Heart left ventricle (tissue), 16 donors: ENCODE measurements around the gene ENPP3. TPM values are rescaled to one million over a fixed set of nuclear protein-coding genes. Genes with fewer than 3 reads are reported as not detected.

ENCODE experiments used
- ATAC-seq, 4 donors: fragments of 200-7000 bp; cut with Tn5 transposase; one replicate each; pipeline ENCODE4 v1.9.1; 2020 to 2022; ENCODE audit warnings: moderate library complexity in 4 of 4, mild to moderate bottlenecking in 3 of 4, moderate number of reproducible peaks in 1 of 4
- DNase-seq, 5 donors: peaks; one replicate each; pipeline ENCODE4 v3.0.0-alpha.2; 2020
- H3K27ac ChIP-seq, 12 donors: fragments of 200-600 bp; sonication (generic) in 4 of 12; one replicate each; pipeline versions ENCODE4 v1.5.0 to v1.8.0; 2016 to 2022; ENCODE audit warnings: mild to moderate bottlenecking in 2 of 12
- H3K27me3 ChIP-seq, 9 donors: fragments of 200-600 bp; sonication (generic) in 2 of 9; one replicate each; pipeline versions ENCODE4 v1.5.1 to v1.8.0; 2016 to 2022; ENCODE audit warnings: mild to moderate bottlenecking in 3 of 9
- H3K36me3 ChIP-seq, 9 donors: fragments of 200-600 bp; sonication (generic) in 2 of 9; one replicate each; pipeline versions ENCODE4 v1.5.0 to v1.8.0; 2018 to 2022; ENCODE audit warnings: mild to moderate bottlenecking in 2 of 9
- H3K4me1 ChIP-seq, 12 donors: fragments of 200-600 bp; sonication (generic) in 4 of 12; one replicate each; pipeline versions ENCODE4 v1.5.0 to v1.8.0; 2016 to 2022; ENCODE audit warnings: mild to moderate bottlenecking in 3 of 12
- H3K4me3 ChIP-seq, 12 donors: fragments of 200-600 bp; sonication (generic) in 4 of 12; one replicate each; pipeline versions ENCODE4 v1.5.0 to v1.8.0; 2017 to 2022; ENCODE audit warnings: mild to moderate bottlenecking in 9 of 12, moderate library complexity in 4 of 12
- H3K9me3 ChIP-seq, 12 donors: fragments of 200-600 bp; sonication (generic) in 4 of 12; one replicate each; pipeline versions ENCODE4 v1.5.0 to v1.8.0; 2016 to 2022; ENCODE audit warnings: mild to moderate bottlenecking in 1 of 12
- POLR2A ChIP-seq, 2 donors: fragments of 450-650 bp; IDR thresholded peaks; one replicate each; pipeline ENCODE4 v1.6.1; 2017; ENCODE audit warnings: antibody characterized with exemption in 2 of 2, mild to moderate bottlenecking in 2 of 2, moderate library complexity in 2 of 2
- WGBS, 4 donors: extraction: QIAGEN DNeasy Blood & Tissue Kit in 2 of 4; methylation state at CpG; one replicate each; pipeline versions ENCODE4 v1.1.5 to v1.1.7; 2013 to 2018; 5-methylcytosine and 5-hydroxymethylcytosine counted together
- intact Hi-C, 10 donors: fragments of 100-400 bp; cut with DNase I; formaldehyde crosslinking; loops; one replicate each; pipeline versions ENCODE4 v1.11.1 to v1.14.2; 2022
- polyA plus RNA-seq, 2 donors: library from polyadenylated mRNA; stranded (reverse); fragments of 200-250 nt; gene quantifications; one replicate each; pipeline ENCODE4 v1.2.3, GENCODE V29; 2013
- total RNA-seq, 9 donors: library from RNA; depleted of rRNA in 2 of 9; stranded (reverse); fragments of >200 nt in 2 of 9; fragmentation: NEBNext Ultra II Directional in 3 of 9; extraction: Animal tissue kit (Norgen Biotek cat#: 25700) in 3 of 9; gene quantifications; one replicate each; pipeline versions ENCODE4 v1.1.0 to v1.2.4, GENCODE V29; 2016 to 2023
- TF ChIP-seq, protein P1 (sequence below), 12 donors: fragments of 200-600 bp; sonication (generic) in 4 of 12; IDR thresholded peaks; one replicate each; pipeline versions ENCODE4 v1.5.0 to v1.8.0; 2018 to 2022; ENCODE audit warnings: antibody characterized with exemption in 12 of 12, mild to moderate bottlenecking in 5 of 12
- donor health status: ischemic (EF 13 %, LVEDD 7.1; RV severe dilation, severe dysfunction).
- donor health status: healthy with polysubstance abuse.
- donor health status: DM: no; HTN: yes; CAD: no.
- donor health status: DM: no; HTN: no; CAD: no.
- donor health status: ischemic (EF 25% LVEDD 6.9; RV normal size, moderate dysfunction).
- donor health status: ischemic (EF 25% LVEDD 5.7; RV mildly dilated, moderate dysfunction).
- donor health status: healthy.
- donor health status: DM: yes; HTN: yes; CAD: no.
- donor health status: ischemic (EF 35%, LVEDD 5.7; RV mildly dilated, moderate dysfunction).
- donor health status: nonischemic (EF 11% LVEDD 7.7; RV severe dilation, severe dysfunction).
- donor health status: DM: yes; HTN: yes; CAD: no.
- donor health status: PGD.
- donor health status: ischemic (EF 29% LVEDD 5.4; RV normal size, mild dysfunction).
- donor health status: nonischemic (EF 23%, LVEDD 6.1; RV moderate dilation, normal function).

Gene ENPP3
- total and polyA plus RNA-seq, 11 donors = 0.07 to 0.72 (median 0.42) TPM; not detected in 2

DNA sequence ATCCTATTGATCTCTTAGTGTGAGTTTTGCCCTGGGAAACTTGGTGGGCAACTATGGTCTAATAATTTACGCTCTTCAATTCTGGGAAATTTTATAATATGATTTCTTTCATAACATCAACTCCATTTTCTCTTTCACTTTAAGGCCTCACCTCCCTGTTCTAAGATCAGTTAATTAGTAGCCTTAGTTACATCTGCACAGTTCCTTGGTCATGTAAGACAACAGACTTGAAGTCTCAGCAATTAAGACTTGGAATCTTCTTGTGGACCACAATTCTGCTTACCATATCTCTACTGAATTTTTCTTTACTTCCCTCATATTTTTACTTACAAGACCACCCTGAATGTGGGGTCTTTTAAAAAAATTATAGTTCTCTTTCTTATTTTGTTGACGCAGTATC lies 8.7 kb downstream of the ENPP3 start:
- ATAC-seq (no peak), DNase-seq (no peak)
- TF ChIP-seq POLR2A (IDR thresholded peaks at IDR 0.05) = no peak
- TF ChIP-seq, protein P1, sequence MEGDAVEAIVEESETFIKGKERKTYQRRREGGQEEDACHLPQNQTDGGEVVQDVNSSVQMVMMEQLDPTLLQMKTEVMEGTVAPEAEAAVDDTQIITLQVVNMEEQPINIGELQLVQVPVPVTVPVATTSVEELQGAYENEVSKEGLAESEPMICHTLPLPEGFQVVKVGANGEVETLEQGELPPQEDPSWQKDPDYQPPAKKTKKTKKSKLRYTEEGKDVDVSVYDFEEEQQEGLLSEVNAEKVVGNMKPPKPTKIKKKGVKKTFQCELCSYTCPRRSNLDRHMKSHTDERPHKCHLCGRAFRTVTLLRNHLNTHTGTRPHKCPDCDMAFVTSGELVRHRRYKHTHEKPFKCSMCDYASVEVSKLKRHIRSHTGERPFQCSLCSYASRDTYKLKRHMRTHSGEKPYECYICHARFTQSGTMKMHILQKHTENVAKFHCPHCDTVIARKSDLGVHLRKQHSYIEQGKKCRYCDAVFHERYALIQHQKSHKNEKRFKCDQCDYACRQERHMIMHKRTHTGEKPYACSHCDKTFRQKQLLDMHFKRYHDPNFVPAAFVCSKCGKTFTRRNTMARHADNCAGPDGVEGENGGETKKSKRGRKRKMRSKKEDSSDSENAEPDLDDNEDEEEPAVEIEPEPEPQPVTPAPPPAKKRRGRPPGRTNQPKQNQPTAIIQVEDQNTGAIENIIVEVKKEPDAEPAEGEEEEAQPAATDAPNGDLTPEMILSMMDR (IDR thresholded peaks at IDR 0.05) = no peak
- Histone ChIP-seq H3K4me3 (no peak overlapping the region), H3K27ac (no peak overlapping the region), H3K9me3 (no peaks in the 10 kb centered on the region), H3K4me1 (no peaks in the 10 kb centered on the region), H3K27me3 (no peaks in the 10 kb centered on the region), H3K36me3 (no peaks in the 10 kb centered on the region)
- 77 to 86% (median 84%) methylated on average over 2 of the region's 2 CpGs for WGBS, 4 donors
- intact Hi-C loops = no loop called here

DNA sequence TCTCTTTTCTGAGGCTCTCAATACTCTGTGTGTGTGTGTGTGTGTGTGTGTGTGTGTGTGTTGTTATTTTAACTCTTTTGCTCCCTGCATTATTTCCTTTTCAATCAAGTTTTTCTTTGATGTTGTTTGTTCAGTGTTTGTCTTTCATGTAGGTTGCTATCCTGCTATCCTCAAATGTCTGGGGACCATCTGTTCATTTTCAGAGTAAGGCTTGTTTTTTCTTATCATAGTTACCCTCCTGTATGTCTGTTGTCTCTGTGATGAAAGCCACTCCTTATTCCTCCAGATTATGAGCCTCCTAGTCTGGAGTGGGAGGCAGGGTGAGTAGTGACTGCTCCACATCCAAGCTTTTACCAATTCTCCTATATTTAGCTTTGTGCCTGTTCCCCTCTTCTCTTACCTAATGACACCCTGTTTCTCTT lies 9.2 kb downstream of the ENPP3 start:
- no peak for DNase-seq
- no peaks in the 10 kb centered on the region for H3K4me1 ChIP-seq

DNA sequence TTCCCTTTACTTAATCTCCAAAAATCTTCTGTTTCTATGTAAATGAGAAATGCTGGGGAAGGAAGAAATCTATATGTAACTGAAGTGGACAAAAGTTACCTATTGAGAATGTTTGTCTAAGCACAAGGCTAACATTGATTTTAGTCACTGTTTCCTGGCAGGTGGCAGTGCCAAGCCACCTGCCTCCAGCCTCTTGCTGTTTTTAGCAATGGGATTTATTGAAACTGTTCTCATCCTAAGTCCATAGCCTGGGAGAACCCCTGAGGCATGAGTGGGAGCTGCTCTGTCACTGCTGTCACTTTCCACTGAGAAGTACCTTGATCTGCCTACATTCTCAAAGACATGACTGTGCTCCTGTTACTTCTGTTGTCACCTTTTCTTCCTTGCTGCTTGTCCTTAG lies 14.7 kb downstream of the ENPP3 start:
- Histone ChIP-seq H3K4me3 (no peak overlapping the region), H3K4me1 (no peaks in the 10 kb centered on the region), H3K27ac (no peak overlapping the region), H3K36me3 (no peaks in the 10 kb centered on the region), H3K9me3 (no peaks in the 10 kb centered on the region), H3K27me3 (no peaks in the 10 kb centered on the region)
- ATAC-seq (no peak), DNase-seq (no peak)
- intact Hi-C loops = no loop called here
- no peak for TF ChIP-seq POLR2A (IDR thresholded peaks at IDR 0.05)
- TF ChIP-seq, protein P1 (IDR thresholded peaks at IDR 0.05) = no peak

More for the DNA sequence above, 9.2 kb downstream of the ENPP3 start:
- TF ChIP-seq, protein P1 (IDR thresholded peaks at IDR 0.05) = no peak
- no peak for TF ChIP-seq POLR2A (IDR thresholded peaks at IDR 0.05)
- Histone ChIP-seq H3K9me3 (no peaks in the 10 kb centered on the region), H3K36me3 (no peaks in the 10 kb centered on the region), H3K27me3 (no peaks in the 10 kb centered on the region), H3K4me3 (no peak overlapping the region), H3K27ac (no peak overlapping the region)
- no peak for ATAC-seq
- intact Hi-C loops = no loop called here

DNA sequence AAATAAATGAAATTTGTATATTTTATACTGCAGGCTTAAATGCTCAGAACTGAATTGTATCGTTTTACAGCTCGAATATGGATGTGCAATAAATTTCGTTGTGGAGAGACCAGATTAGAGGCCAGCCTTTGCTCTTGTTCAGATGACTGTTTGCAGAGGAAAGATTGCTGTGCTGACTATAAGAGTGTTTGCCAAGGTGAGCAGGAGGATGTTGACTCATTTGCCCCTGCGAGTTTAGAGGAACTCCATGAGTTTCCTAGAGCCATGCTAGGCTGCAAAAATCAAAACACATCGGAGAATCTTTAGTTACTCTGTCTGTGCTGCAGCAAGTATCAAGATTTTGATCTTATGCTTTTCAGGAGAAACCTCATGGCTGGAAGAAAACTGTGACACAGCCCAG lies 15.4 kb downstream of the ENPP3 start:
- ATAC-seq (no peak), DNase-seq (no peak)
- no peaks in the 10 kb centered on the region for H3K36me3 ChIP-seq
- H3K27ac ChIP-seq = no peak overlapping the region
- no peaks in the 10 kb centered on the region for H3K9me3 ChIP-seq
- WGBS, 4 donors = 74 to 86% (median 76%) methylated on average over 5 of the region's 5 CpGs
- H3K4me1 ChIP-seq = no peaks in the 10 kb centered on the region
- no peak overlapping the region for H3K4me3 ChIP-seq
- no peaks in the 10 kb centered on the region for H3K27me3 ChIP-seq
- TF ChIP-seq POLR2A (IDR thresholded peaks at IDR 0.05) = no peak
- TF ChIP-seq, protein P1 (IDR thresholded peaks at IDR 0.05) = no peak
- intact Hi-C loops = no loop called here
